ENCODE data around the gene MS4A10. TPM values are rescaled to one million over a fixed set of nuclear protein-coding genes. Genes with fewer than 3 reads are reported as not detected.
"Not testable (repeated sequence)": the region's sequence is repeated elsewhere in the genome, so short reads cannot be mapped to it uniquely, and the experiment has no call there.

Gene MS4A10
- polyA plus RNA-seq, 3 donors = 0.11 to 0.18 (median 0.13) TPM

DNA sequence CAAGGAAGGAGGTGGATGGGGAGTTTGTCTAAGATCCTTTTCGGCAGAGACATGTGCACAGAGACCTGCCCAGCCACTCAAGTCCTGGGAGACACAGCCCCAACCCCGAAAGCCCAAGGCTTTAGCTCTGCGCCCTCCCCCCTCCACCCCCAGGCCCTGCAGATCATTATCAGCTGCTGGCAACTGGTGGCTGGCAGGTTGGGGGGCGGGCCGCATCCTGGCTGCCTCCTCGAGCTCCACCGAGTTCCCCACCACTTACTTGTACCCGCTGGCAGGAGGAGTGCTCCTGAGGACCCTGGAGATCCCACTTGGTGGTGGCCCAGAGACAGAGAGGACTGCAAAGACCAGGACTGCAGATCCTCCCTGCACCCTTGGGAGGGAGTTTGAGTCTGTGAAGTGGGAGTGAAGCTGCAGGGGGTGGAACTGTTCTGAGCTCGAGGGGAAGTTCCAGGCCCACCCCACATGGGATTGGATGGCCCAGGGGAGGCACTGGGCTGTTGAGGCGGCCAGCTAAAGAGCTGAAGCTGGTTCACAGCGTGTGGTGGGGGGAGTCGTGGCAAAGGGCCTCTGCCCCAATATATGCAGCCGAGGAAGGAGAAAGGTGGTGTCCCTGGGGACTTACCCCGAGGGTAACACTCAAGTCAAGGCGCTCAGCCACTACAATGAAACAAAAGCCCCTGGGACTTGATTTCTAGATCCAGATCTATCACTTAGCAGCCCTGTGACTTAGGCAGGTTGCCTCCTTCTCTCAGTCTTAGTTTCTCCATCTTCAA lies 36.9 kb downstream of the MS4A10 start:
- DNase-seq (ENCODE audit: low read depth in 3 of 3, low spot score in 2 of 3) = no peak

DNA sequence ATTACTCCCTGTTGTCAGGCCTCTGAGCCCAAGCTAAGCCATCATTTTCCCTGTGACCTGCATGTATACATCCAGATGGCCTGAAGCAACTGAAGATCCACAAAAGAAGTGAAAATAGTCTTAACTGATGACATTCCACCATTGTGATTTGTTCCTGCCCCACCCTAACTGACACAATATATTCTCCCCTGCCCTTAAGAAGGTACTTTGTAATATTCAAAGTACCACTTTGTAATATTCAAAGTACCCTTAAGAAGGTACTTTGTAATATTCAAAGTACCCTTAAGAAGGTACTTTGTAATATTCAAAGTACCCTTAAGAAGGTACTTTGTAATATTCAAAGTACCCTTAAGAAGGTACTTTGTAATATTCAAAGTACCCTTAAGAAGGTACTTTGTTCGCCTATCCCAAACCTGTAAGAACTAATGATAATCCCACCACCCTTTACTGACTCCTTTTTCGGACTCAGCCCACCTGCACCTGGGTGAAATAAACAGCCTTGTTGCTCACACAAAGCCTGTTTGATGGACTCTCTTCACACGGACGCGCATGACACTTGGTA lies 38.7 kb downstream of the MS4A10 start:
- DNase-seq (ENCODE audit: low read depth in 3 of 3, low spot score in 2 of 3) = not testable (repeated sequence)

DNA sequence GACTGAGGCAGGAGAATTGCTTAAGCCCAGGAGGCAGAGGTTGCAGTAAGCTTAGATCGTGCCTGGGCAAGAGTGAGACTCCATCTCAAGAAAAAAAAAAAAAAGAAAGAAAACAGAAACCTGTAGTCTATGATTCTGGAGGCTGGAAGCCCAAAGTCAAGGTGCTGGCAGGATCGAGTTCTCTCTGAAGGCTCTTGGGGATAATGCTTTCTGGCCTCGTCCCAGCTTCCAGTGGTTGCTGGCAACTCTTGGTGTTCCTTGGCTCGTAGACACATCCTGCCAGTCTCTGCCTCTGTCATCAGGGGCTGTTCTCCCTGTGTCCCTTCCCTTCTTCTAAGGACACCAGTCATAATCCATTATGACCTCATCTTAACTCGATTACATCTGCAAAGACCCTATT lies 40.0 kb downstream of the MS4A10 start:
- no peak for DNase-seq (ENCODE audit: low read depth in 3 of 3, low spot score in 2 of 3)

DNA sequence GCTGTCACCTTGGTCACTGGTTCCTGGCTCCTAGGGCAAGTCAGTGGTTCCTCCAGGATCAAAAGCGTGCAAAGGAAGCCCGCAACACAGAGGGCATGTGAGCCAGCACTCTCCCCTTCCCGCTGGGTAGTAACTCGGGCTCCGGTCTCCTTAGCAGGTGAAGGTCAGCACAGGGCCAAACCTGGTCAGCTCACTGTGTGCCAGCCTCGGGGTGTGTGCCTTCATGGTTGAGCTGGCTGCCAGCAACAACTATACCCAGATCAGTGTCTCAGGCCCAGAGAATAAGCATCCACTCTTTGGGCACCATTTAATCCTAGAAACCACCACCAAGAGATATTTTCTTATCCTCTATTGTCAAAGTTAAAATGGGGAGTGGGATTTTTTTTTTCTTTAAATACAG lies 40.7 kb downstream of the MS4A10 start:
- no peak for DNase-seq (ENCODE audit: low read depth in 3 of 3, low spot score in 2 of 3)

DNA sequence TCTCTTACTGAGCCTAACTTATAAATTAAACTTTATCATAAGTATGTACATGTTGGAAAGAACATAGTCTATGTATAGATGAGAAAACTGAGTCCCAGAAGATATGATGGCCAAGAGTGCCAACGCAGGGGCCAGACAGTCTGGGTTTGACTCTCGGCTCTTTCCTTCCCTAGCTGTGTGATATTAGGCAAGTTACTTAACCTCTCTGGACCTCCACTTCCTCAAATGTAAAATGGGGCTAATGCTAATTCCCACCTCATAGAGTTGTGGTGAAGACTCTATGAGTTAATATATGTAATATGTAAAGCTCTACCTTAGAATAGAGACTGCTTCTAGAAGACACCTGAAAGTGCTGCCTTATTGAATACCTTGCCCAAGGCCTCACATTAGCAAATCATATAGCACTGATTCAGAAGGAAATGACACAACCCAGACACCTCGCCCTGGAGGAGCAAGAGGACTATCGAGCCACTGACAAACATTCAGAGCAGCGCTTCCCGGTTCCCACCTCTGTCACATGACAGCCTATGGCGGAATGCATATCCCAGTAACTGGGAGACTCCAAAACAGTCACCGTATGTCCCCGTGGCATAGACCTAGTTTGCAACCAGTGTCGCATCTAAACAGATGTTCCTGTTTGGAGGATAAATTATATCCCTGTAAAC lies 45.5 kb downstream of the MS4A10 start:
- no peak for DNase-seq (ENCODE audit: low read depth in 3 of 3, low spot score in 2 of 3)

DNA sequence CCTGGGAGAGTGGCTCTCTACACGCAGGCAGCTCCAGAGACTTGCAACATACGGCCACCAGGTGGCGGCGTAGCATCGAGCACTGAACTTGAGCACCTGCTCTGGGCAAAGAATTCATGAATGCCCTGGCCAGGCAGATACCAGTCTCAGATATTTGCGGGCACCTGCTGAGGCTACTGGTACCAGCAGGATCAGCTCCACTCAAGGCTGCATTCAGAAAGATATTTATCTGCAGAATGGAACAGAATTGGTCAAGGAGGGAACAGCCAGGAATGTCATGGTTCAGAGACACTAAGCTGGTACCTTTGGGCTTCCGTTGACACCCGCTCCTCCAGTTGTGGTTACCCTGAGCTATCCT lies 46.0 kb downstream of the MS4A10 start:
- peak in 1 of 3 donors; percentile 40 for DNase-seq (ENCODE audit: low read depth in 3 of 3, low spot score in 2 of 3)

DNA sequence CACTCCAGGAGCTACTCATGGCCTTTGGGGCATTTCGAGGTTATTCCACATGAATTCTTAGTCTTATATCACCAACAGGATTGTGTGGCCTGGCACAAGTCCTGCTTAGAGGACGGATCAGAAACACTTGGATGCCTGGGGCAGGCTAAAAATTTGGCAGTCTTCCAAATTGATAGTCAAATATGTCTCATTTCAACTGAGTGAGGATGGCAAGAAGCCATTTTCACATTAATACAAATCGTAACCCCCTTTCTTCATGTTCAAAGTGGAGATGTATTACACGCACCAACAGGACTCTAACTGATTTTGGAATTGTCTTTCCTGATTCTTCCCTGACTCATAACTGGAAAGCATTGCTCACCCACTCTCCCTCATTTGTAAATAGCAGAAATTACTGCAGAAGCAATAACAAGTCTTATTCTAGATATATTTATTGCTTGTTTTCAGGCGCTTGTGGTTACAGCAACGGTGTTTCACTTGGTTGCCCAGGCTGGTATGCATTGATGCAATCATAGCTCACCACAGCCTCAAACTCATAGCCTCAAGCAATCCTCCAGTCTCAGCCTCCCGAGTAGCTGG lies 46.5 kb downstream of the MS4A10 start:
- no peak for DNase-seq (ENCODE audit: low read depth in 3 of 3, low spot score in 2 of 3)

DNA sequence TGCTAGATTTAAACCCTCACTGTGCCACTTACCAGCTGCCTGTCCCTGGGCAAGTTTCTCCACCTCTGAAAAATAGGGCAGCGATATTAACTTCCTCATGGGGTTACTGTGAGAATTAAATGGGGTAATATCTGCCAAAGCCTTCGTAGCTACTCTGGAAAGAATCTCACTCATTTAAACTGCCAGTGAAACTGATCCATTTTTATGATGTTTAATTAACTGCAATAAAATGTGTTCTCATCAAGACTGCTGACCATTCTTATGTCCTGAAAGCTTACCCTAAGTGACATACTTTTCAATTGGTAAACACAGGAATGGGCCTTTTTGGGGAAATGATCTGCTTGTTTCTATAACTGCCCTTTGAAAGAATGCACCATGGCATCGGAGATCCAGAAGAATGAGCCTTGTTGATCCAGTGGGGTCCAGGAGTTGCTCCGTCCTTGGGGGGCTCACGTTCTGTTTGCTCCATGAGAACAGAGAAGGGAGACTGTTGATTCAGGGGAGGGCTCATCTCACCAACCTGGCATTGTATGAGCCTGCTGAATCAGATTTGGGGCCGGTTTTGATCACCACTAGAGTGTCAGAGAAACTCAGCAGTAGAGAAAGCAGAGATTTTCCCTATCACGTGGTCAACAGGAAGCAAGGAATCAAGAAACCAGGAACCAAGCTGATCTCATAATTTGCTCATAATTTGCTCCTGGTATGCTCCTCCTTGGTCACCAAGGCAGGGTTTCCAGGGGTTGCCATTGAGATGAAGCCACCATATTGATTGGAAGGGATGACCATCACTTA lies 49.8 kb downstream of the MS4A10 start:
- DNase-seq (ENCODE audit: low read depth in 3 of 3, low spot score in 2 of 3) = no peak

DNA sequence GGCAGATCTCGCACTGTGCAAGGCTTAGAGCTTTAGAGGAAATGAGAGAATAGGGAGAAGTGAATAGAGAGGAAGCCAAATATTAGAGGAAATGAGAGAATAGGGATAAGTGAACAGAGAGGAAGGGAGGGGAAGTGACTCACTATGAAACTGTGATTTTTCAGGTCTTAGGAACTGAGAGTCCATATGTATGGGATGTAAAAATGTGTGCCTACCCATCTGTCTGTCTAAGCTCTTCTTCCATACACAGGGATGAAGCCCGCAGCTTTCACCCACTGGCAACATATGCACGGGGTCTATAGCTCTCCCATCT lies 50.4 kb downstream of the MS4A10 start:
- DNase-seq (ENCODE audit: low read depth in 3 of 3, low spot score in 2 of 3) = no peak

DNA sequence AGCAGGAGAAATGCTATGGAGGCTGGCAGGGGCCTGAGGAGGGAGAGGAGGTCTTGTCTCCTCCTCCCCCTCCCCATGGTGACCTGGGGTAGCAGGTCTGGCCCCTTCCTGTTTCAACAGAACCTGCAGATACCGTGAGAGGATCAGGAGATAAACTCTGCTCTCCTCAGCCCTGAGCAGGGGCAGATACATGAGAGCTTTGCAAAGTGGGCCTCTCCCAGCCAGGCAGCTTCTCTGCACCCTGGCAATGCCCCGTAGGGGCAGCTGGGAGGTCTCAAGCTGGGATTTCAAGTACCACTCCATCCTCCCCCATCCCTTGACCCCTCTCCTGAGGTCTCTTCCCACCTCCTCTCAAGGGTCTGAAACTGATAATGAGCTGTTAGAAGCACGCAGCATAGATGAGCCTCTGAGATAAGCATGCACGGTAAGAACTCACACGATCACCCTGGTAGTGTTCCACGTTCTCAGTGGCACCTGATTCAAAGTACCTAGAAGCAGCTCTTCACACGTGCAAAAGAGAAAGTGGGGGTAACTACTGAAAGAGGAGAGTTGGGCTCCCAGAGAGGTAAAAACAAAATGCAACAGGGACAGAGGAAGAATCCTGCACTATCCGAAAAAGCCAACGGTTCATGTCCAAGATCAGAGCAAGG lies 51.9 kb downstream of the MS4A10 start:
- no peak for DNase-seq (ENCODE audit: low read depth in 3 of 3, low spot score in 2 of 3)

DNA sequence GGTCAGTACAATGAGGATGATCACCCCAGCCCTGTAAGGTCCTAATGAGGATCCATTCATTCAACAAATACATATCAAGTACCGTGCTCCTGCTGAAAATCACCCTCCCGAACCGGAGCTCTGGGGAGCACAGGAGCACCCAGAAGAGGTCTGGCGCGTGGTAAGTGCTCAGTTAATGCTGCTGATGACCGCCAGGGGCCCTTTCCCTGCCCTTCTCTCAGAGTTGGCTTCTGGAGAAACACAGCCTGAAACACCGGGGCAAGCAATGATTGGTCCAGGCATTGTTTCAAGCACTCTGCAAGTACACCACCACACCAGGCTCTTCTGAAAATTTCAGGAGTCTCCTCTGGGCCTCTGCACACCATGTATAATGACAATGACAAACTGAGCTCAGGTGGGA lies 53.0 kb downstream of the MS4A10 start:
- no peak for DNase-seq (ENCODE audit: low read depth in 3 of 3, low spot score in 2 of 3)

DNA sequence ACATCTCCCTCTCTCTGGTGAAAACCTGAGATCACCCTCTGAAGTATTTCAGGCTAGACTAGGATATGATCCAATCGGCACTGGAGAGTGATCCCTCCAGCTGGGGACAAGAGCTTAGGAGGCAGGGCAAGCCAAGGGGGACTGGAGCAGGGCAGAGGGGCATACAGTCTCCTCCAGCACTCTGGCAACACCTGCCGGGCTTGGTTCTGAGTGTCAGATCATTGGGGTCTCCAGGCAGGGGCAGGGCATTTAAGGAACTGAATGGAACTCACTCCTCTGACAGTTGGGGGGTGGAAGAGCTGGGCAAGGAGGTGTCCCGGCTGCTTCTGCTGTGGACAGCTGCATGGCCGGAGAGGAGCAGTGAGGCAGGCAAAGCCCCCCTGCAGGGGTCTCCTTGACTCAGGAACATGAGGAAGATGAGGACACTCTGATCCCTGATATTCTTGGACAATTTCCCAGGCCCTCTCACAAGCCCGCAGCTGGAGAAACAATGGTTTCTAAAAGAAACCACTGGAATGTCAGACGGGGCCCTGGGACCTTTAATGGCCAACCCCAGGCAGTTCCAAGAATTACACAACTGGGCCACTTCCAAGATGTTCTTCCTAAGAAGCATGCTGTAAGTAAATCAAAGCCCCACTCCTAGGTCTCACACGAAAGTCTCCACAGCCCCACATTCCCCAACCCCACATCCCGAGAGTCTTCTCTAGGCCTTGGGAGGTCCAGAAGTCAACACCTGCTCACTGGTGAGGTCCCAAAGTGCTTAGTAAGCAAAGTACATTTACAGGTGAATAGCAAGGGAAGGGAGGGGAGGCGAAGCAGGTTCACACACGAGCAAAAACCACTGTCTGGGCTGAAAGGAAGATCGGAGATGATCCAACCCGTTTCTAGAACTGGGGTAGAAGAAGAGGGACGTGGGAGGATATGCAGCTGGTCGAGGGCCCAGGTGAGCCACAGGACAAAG lies 55.6 kb downstream of the MS4A10 start:
- DNase-seq (ENCODE audit: low read depth in 3 of 3, low spot score in 2 of 3) = peak in 2 of 3 donors; percentile 40 to 48

DNA sequence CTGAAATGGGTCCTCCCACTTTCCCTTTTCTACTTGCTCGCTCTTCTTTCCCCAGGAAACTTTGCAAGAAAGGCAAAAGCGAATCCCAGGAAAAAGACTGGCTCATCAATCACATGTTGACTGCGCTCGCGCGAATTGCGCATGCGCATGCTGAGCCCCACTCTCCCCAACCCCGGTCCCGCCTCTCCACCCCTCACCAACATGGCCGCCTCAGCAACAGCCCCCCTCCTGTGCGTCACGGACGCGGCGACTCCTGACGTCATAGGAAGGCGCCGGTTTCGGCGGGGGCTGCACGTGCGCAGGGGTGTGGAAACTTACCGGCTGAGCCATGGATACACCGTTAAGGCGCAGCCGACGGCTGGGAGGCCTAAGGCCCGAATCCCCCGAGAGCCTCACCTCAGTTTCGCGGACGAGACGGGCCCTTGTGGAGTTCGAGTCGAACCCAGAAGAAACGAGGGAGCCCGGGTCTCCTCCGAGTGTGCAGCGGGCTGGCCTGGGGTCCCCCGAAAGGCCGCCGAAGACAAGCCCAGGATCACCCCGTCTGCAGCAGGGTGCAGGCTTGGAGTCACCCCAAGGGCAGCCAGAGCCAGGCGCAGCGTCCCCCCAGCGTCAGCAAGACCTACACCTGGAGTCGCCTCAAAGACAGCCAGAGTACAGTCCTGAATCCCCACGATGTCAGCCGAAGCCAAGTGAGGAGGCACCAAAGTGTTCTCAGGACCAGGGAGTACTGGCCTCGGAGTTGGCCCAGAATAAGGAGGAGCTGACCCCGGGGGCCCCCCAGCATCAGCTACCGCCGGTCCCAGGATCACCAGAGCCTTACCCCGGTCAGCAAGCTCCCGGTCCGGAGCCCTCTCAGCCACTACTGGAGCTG lies 56.9 kb downstream of the MS4A10 start, which contains the start of gene CCDC86:
Gene CCDC86 (plus strand): TSS at position 317 of the 871 bp plus-strand sequence. CDS start 12 bp downstream, at position 329.
- peak; percentile 89 to 95 (median 92) for DNase-seq (ENCODE audit: low read depth in 3 of 3, low spot score in 2 of 3)

DNA sequence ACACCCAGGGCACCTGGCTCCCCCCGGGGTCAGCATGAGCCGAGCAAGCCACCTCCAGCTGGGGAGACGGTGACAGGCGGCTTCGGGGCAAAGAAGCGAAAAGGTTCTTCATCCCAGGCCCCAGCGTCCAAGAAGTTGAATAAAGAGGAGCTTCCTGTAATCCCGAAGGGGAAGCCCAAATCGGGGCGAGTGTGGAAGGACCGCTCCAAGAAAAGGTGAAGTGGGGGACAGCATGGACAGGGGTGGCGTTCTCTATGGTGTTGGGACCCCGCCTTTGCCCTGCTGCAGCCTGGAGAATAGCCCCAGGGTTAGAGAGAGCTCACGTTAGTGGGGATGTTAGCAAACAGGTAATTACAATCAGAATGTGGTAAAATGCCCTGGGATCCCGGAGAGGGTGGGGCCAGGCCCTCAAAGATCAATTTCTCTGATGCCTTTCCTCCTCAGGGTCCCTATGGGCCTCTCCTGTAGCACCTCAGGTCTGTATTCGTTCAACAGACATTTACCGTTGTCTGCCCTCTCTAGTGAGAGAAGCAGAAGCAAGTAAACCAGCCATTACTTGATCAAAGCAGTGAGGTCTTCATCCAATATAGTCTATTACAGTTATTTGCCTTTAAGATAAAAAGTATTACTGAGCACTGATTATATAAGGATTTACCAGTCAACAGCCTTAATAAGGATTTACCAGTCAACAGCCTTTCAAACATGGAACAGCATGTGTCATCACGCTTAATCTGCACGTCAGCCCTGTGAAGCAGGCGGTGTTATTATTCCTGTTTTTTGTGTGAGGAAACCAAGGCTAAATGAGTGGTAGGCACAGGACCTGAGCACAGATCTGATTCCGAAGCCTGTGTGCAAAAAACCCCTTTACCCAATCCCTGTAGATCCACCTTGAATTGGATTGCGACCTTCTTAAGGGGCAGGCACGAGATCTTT lies 57.8 kb downstream of the MS4A10 start:
- DNase-seq (ENCODE audit: low read depth in 3 of 3, low spot score in 2 of 3) = no peak

DNA sequence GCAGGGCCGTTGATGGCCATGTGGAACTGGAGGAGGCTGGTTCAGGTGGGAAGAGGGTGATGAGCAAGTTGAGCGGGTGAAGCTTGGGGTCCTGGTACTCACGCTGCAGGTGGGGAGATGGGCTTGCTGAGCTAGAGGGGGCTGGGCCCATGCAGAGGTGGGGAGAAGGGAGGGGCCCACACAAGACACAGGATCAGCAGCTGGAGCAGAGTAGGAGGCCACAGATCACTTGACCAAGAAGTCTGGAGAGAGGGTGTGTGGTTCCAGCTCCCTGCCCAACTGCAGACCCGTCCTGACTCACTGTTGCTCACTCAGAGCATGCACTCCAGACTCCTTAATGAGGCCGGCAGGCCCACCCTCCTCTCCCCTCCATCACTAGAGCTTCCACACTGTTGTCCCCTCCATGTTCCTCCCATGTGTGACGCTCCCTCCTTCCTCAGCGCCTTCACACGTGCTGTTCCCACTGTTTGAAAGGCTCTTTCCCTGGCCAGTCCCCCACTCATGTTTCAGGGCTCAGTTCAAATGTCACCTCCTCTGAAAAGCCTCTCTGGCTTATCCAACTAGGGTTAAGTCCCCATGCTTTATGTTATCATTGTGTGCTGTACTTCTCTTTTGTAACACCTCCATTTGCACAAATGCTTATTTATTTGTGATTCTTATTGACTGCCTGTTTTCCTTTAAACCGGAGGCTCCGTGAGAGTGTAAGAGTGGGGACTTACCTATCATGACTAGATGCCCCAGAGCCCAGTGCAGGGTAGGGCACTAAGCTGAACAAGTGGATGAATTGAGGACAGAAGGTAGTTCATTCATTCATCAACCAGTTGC lies 59.1 kb downstream of the MS4A10 start:
- no peak for DNase-seq (ENCODE audit: low read depth in 3 of 3, low spot score in 2 of 3)

DNA sequence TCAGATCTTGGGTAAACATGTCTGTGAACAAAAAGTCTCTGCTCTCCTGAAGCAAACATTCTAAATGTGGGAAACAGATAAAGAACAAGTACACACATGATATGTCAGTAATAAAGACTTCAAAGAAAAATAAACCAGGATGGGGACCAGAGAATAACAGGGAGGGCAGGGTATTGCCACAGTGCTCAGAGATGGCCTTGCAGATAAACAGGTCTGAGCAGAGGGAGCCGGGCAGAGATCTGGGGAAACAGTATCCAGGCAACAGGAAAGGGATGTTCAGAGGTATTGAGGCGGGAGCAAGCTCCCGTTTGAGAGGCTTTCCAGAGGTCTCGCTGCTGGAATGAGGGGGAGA lies 59.7 kb downstream of the MS4A10 start:
- no peak for DNase-seq (ENCODE audit: low read depth in 3 of 3, low spot score in 2 of 3)

Data from right renal cortex interstitium (tissue), 3 donors.